Measurements from ENCODE around the gene UMODL1. TPM values are rescaled to one million over a fixed set of nuclear protein-coding genes. Genes with fewer than 3 reads are reported as not detected.

Gene UMODL1
- total and polyA plus RNA-seq, 2 donors (not counting 1 experiment from before 2014, with no cell fraction given): not detected

DNA sequence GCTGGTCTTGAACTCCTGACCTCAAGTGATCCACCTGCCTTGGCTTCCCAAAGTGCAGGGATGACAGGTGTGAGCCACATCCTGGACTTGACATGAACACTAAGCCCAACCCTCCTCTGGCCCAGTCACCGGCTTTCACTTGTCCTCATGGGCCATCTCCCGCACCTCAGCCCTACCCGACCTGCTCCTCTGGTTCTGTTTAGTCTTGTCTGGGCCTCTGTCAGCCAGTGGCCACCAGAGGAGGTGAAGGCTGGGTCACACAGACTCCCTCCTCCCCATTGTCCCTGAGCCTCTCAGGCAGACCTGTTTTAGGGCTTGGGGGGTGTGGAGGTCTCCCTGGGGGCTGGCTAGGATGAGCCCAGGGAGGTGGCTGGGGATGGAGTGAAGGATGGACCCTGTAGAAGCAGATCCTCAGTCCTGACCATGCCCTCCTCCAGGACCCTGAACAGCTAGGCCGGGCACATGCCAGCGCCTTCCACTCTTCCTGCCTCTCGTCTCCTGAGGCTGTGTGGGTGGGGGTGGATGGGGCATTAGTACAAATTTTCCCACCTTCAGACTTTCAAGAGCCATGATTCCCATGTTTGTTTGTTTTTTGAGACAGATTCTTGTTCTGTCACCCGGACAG lies 26.1 kb upstream of the UMODL1 start:
- H3K27ac ChIP-seq (ENCODE audit: insufficient read depth, low read length): no peak overlapping the region
- no peak overlapping the region for H3K4me3 ChIP-seq (replicated peaks in 1 of 4; ENCODE audit: control extremely low read depth in 1 of 4, insufficient read depth in 1 of 4, low read depth in 3 of 4, low read length in 4 of 4)
- no peak overlapping the region for H3K9ac ChIP-seq (ENCODE audit: insufficient read depth, low read length)
- peaks cover 30% of the 10 kb centered on the region for H3K4me1 ChIP-seq (ENCODE audit: control insufficient read depth, extremely low read depth, insufficient read depth, low read length)
- no peaks in the 10 kb centered on the region for H3K79me2 ChIP-seq (ENCODE audit: control insufficient read depth, insufficient read depth, low read length)
- no peaks in the 10 kb centered on the region for H3K27me3 ChIP-seq (ENCODE audit: control insufficient read depth, insufficient read depth, low read length)
- H3K36me3 ChIP-seq (ENCODE audit: control insufficient read depth, insufficient read depth, low read length): no peaks in the 10 kb centered on the region
- H4K20me1 ChIP-seq (ENCODE audit: control insufficient read depth, extremely low read depth, insufficient read depth, low read length): no peaks in the 10 kb centered on the region
- no peak overlapping the region for H2AFZ ChIP-seq (ENCODE audit: low read length)
- DNase-seq (ENCODE audit: low read depth in 2 of 2): no peak
- H3K9me3 ChIP-seq (ENCODE audit: control insufficient read depth, insufficient read depth, low read depth, low read length): no peaks in the 10 kb centered on the region
- H3K4me2 ChIP-seq (ENCODE audit: extremely low read depth, insufficient read depth, low read length): no peak overlapping the region
- TF ChIP-seq, protein P1, sequence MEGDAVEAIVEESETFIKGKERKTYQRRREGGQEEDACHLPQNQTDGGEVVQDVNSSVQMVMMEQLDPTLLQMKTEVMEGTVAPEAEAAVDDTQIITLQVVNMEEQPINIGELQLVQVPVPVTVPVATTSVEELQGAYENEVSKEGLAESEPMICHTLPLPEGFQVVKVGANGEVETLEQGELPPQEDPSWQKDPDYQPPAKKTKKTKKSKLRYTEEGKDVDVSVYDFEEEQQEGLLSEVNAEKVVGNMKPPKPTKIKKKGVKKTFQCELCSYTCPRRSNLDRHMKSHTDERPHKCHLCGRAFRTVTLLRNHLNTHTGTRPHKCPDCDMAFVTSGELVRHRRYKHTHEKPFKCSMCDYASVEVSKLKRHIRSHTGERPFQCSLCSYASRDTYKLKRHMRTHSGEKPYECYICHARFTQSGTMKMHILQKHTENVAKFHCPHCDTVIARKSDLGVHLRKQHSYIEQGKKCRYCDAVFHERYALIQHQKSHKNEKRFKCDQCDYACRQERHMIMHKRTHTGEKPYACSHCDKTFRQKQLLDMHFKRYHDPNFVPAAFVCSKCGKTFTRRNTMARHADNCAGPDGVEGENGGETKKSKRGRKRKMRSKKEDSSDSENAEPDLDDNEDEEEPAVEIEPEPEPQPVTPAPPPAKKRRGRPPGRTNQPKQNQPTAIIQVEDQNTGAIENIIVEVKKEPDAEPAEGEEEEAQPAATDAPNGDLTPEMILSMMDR (conservative IDR thresholded peaks at IDR 0.05 in 1 of 2, IDR thresholded peaks at IDR 0.05 in 1 of 2; ENCODE audit: low read depth in 1 of 2, low read length in 2 of 2): no peak
- no peak for TF ChIP-seq EZH2 (IDR thresholded peaks at IDR 0.05; ENCODE audit: low read length, missing control alignments)

GRCh38 chr21:42047821-42048613 lies 23.1 kb upstream of the UMODL1 start:
- no peaks in the 10 kb centered on the region for H4K20me1 ChIP-seq (ENCODE audit: control insufficient read depth, extremely low read depth, insufficient read depth, low read length)
- no peaks in the 10 kb centered on the region for H3K79me2 ChIP-seq (ENCODE audit: control insufficient read depth, insufficient read depth, low read length)
- no peaks in the 10 kb centered on the region for H3K36me3 ChIP-seq (ENCODE audit: control insufficient read depth, insufficient read depth, low read length)
- H3K27ac ChIP-seq (ENCODE audit: insufficient read depth, low read length): peak overlapping the region; percentile 94
- no peak overlapping the region for H3K4me3 ChIP-seq (replicated peaks in 1 of 4; ENCODE audit: control extremely low read depth in 1 of 4, insufficient read depth in 1 of 4, low read depth in 3 of 4, low read length in 4 of 4)
- H3K27me3 ChIP-seq (ENCODE audit: control insufficient read depth, insufficient read depth, low read length): no peaks in the 10 kb centered on the region
- no peaks in the 10 kb centered on the region for H3K9me3 ChIP-seq (ENCODE audit: control insufficient read depth, insufficient read depth, low read depth, low read length)
- H3K4me1 ChIP-seq (ENCODE audit: control insufficient read depth, extremely low read depth, insufficient read depth, low read length): peaks cover 16% of the 10 kb centered on the region
- H2AFZ ChIP-seq (ENCODE audit: low read length): no peak overlapping the region
- H3K4me2 ChIP-seq (ENCODE audit: extremely low read depth, insufficient read depth, low read length): peak overlapping the region; percentile 45
- DNase-seq (ENCODE audit: low read depth in 2 of 2): peak; percentile 97 to 100
- H3K9ac ChIP-seq (ENCODE audit: insufficient read depth, low read length): peak overlapping the region; percentile 32
- TF ChIP-seq, protein P1 (conservative IDR thresholded peaks at IDR 0.05 in 1 of 2, IDR thresholded peaks at IDR 0.05 in 1 of 2; ENCODE audit: low read depth in 1 of 2, low read length in 2 of 2): peak in 1 of 2 donors; percentile 28
- no peak for TF ChIP-seq EZH2 (IDR thresholded peaks at IDR 0.05; ENCODE audit: low read length, missing control alignments)

DNA sequence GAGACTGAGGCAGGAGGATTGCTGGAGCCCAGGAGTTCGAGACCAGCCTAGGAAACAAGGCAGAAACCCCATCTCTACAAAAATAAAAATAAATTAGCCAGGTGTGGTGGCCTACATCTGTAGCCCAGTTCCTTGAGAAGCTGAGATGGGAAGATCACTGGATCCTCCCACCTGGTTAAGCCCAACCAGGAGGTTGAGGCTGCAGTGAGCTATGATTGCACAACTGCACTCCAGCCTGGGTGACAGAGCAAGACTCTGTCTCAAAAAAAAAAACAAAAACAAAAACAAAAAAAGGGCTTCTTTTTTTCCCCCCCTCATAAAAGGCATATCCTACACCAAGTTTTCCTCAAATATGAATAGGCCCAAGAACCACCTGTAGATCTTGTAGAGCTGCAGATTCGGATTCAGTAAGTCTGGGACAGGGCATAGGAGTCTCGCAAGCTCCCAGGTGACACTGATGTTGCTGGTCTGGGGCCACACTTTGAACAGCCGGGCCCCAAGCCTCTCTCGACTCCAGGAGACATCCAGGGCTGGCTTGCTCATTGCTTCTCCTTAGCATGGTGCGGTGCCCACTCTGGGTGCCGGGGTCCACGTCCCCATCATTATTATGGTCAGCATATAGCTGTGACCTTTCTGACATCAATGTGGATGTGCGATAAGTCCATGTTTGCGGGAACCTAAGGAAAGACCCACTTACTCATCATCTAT lies 22.1 kb upstream of the UMODL1 start:
- TF ChIP-seq EZH2 (IDR thresholded peaks at IDR 0.05; ENCODE audit: low read length, missing control alignments): no peak
- TF ChIP-seq, protein P1 (conservative IDR thresholded peaks at IDR 0.05 in 1 of 2, IDR thresholded peaks at IDR 0.05 in 1 of 2; ENCODE audit: low read depth in 1 of 2, low read length in 2 of 2): no peak
- Histone ChIP-seq H3K27me3 (ENCODE audit: control insufficient read depth, insufficient read depth, low read length) (no peaks in the 10 kb centered on the region), H3K27ac (ENCODE audit: insufficient read depth, low read length) (peak overlapping the region; percentile 94), H3K79me2 (ENCODE audit: control insufficient read depth, insufficient read depth, low read length) (no peaks in the 10 kb centered on the region), H3K4me2 (ENCODE audit: extremely low read depth, insufficient read depth, low read length) (no peak overlapping the region), H2AFZ (ENCODE audit: low read length) (no peak overlapping the region), H3K36me3 (ENCODE audit: control insufficient read depth, insufficient read depth, low read length) (no peaks in the 10 kb centered on the region), H4K20me1 (ENCODE audit: control insufficient read depth, extremely low read depth, insufficient read depth, low read length) (no peaks in the 10 kb centered on the region), H3K4me3 (replicated peaks in 1 of 4; ENCODE audit: control extremely low read depth in 1 of 4, insufficient read depth in 1 of 4, low read depth in 3 of 4, low read length in 4 of 4) (no peak overlapping the region), H3K4me1 (ENCODE audit: control insufficient read depth, extremely low read depth, insufficient read depth, low read length) (peaks cover 16% of the 10 kb centered on the region), H3K9me3 (ENCODE audit: control insufficient read depth, insufficient read depth, low read depth, low read length) (no peaks in the 10 kb centered on the region), H3K9ac (ENCODE audit: insufficient read depth, low read length) (no peak overlapping the region)
- no peak for DNase-seq (ENCODE audit: low read depth in 2 of 2)

Measured in fibroblast of lung (primary cell).